H9 (cell line): ENCODE results near the gene DKK3. TPM values are rescaled to one million over a fixed set of nuclear protein-coding genes. Genes with fewer than 3 reads are reported as not detected.

Experiments used
- DNase-seq: peaks from one replicate; pipeline ENCODE4 v3.0.0-alpha.2; 2017
- H2AFZ ChIP-seq: one replicate; pipeline ENCODE4 v1.6.1; 2013; ENCODE audit warnings: mild to moderate bottlenecking, low read length, control low read depth, moderate library complexity
- H2AK5ac ChIP-seq: 2 replicates; pipeline ENCODE4 v1.6.1; 2013; ENCODE audit warnings: low read length, control low read depth, mixed read lengths; ENCODE audit not compliant: insufficient read length
- H2BK120ac ChIP-seq: one replicate; pipeline ENCODE4 v1.6.1; 2013; ENCODE audit warnings: low read depth, mild to moderate bottlenecking, low read length, control low read depth, inconsistent platforms; ENCODE audit not compliant: poor library complexity, severe bottlenecking
- H2BK12ac ChIP-seq: 2 replicates; pipeline ENCODE4 v1.6.1; 2013; ENCODE audit warnings: low read length, control low read depth, mixed read lengths, low read depth; ENCODE audit not compliant: insufficient read length
- H2BK15ac ChIP-seq: 2 replicates; pipeline ENCODE4 v1.6.1; 2013; ENCODE audit warnings: low read depth, low read length, control low read depth
- H2BK20ac ChIP-seq: one replicate; pipeline ENCODE4 v1.6.1; 2013; ENCODE audit warnings: low read depth, mild to moderate bottlenecking, low read length, control low read depth, inconsistent platforms; ENCODE audit not compliant: poor library complexity, severe bottlenecking
- H2BK5ac ChIP-seq: 2 replicates; pipeline ENCODE4 v1.6.1; 2013; ENCODE audit warnings: low read length, control low read depth, mixed read lengths; ENCODE audit not compliant: insufficient read length
- H3K14ac ChIP-seq: 2 replicates; pipeline ENCODE4 v1.6.1; 2013; ENCODE audit warnings: low read length, control low read depth; ENCODE audit not compliant: insufficient read depth
- H3K18ac ChIP-seq: 2 replicates; pipeline ENCODE4 v1.6.1; 2013; ENCODE audit warnings: low read depth, mild to moderate bottlenecking, mixed read lengths, low read length, control low read depth; ENCODE audit not compliant: insufficient read length
- H3K23ac ChIP-seq: 2 replicates; pipeline ENCODE4 v1.6.1; 2013; ENCODE audit warnings: low read length, control low read depth, mixed read lengths, low read depth; ENCODE audit not compliant: insufficient read length
- H3K23me2 ChIP-seq: 2 replicates; pipeline ENCODE4 v1.6.1; 2013; ENCODE audit warnings: low read depth, mild to moderate bottlenecking, mixed read lengths, low read length, control low read depth; ENCODE audit not compliant: insufficient read length, poor library complexity, severe bottlenecking
- H3K27ac ChIP-seq: 2 replicates; pipeline ENCODE4 v1.5.1; 2013; ENCODE audit warnings: low read length, control low read depth, mixed read lengths, low read depth; ENCODE audit not compliant: insufficient read length
- H3K27me3 ChIP-seq: 2 replicates; pipeline ENCODE4 v1.6.1; 2013; ENCODE audit warnings: low read length, control low read depth, inconsistent platforms; ENCODE audit not compliant: insufficient read depth
- H3K4ac ChIP-seq: 2 replicates; pipeline ENCODE4 v1.6.1; 2013; ENCODE audit warnings: low read depth, mild to moderate bottlenecking, control low read depth, inconsistent platforms, low read length, moderate library complexity
- H3K4me1 ChIP-seq: 2 replicates; pipeline ENCODE4 v1.6.1; 2013; ENCODE audit warnings: low read length, control low read depth, inconsistent platforms; ENCODE audit not compliant: insufficient read depth
- H3K4me2 ChIP-seq: 2 replicates; pipeline ENCODE4 v1.6.1; 2013; ENCODE audit warnings: low read length, control low read depth, mixed read lengths; ENCODE audit not compliant: insufficient read length, insufficient read depth
- H3K56ac ChIP-seq: 2 replicates; pipeline ENCODE4 v1.6.1; 2013; ENCODE audit warnings: low read depth, mild to moderate bottlenecking, mixed read lengths, low read length, control low read depth; ENCODE audit not compliant: insufficient read length
- H3K79me1 ChIP-seq: 2 replicates; pipeline ENCODE4 v1.6.1; 2013; ENCODE audit warnings: low read depth, mild to moderate bottlenecking, moderate library complexity, low read length, control low read depth, inconsistent platforms; ENCODE audit not compliant: insufficient read depth, poor library complexity, severe bottlenecking
- H3K79me2 ChIP-seq: 2 replicates; pipeline ENCODE4 v1.6.1; 2013; ENCODE audit warnings: low read length, control low read depth, inconsistent platforms; ENCODE audit not compliant: insufficient read depth
- H3K9ac ChIP-seq: 2 replicates; pipeline ENCODE4 v1.6.1; 2013; ENCODE audit warnings: low read length, control low read depth, mixed read lengths; ENCODE audit not compliant: insufficient read length; ENCODE audit errors: extremely low read depth
- H3K9me3 ChIP-seq: one replicate; pipeline ENCODE4 v1.6.1; 2013; ENCODE audit warnings: low read depth, low read length, inconsistent platforms; ENCODE audit not compliant: control insufficient read depth
- H3T11ph ChIP-seq: one replicate; pipeline ENCODE4 v1.6.1; 2013; ENCODE audit warnings: mild to moderate bottlenecking, low read length, control low read depth, inconsistent platforms
- H4K20me1 ChIP-seq: one replicate; pipeline ENCODE4 v1.6.1; 2013; ENCODE audit not compliant: control insufficient read depth, insufficient read length, insufficient read depth
- H4K5ac ChIP-seq: 2 replicates; pipeline ENCODE4 v1.6.1; 2013; ENCODE audit warnings: low read depth, mild to moderate bottlenecking, mixed read lengths, low read length, control low read depth; ENCODE audit not compliant: insufficient read length
- H4K8ac ChIP-seq: replicated peaks from 2 replicates; pipeline ENCODE4 v1.6.1; 2013; ENCODE audit warnings: low read length, control low read depth, mixed read lengths, low read depth; ENCODE audit not compliant: insufficient read length
- H4K91ac ChIP-seq: 2 replicates; pipeline ENCODE4 v1.6.1; 2013; ENCODE audit warnings: low read depth, mild to moderate bottlenecking, moderate library complexity, mixed read lengths, low read length, control low read depth; ENCODE audit not compliant: insufficient read length
- H3K27ac Mint-ChIP-seq, 3 experiments: 2 replicates in 2 of 3; 3 replicates in 1 of 3; pipeline ENCODE4 v1.8.0; 2020 to 2021; ENCODE audit warnings: mixed read lengths in 3 of 3, mild to moderate bottlenecking in 1 of 3, moderate library complexity in 1 of 3
- H3K27me3 Mint-ChIP-seq: 2 replicates; pipeline ENCODE4 v1.8.0; 2021; ENCODE audit warnings: low read depth, mild to moderate bottlenecking, moderate library complexity, mixed read lengths
- H3K36me3 Mint-ChIP-seq, 3 experiments: 2 replicates in 2 of 3; 3 replicates in 1 of 3; pipeline ENCODE4 v1.8.0; 2020 to 2021; ENCODE audit warnings: low read depth in 3 of 3, mixed read lengths in 3 of 3; ENCODE audit not compliant: insufficient read depth in 1 of 3
- H3K4me1 Mint-ChIP-seq, 2 experiments: 2 replicates each; pipeline ENCODE4 v1.8.0; 2020; ENCODE audit warnings: mixed read lengths in 2 of 2
- H3K4me3 Mint-ChIP-seq, 2 experiments: 2 replicates in 1 of 2; 3 replicates in 1 of 2; pipeline ENCODE4 v1.8.0; 2020 to 2021; ENCODE audit warnings: mild to moderate bottlenecking in 2 of 2, mixed read lengths in 2 of 2, moderate library complexity in 1 of 2
- H3K9me3 Mint-ChIP-seq, 2 experiments: 2 replicates in 1 of 2; 3 replicates in 1 of 2; pipeline ENCODE4 v1.8.0; 2020; ENCODE audit warnings: mild to moderate bottlenecking in 2 of 2, mixed read lengths in 2 of 2, moderate library complexity in 1 of 2
- CTCF ChIP-seq: fragments of 200-600 bp; sonication (generic); conservative IDR thresholded peaks from 3 replicates; pipeline ENCODE4 v1.8.0; 2021; ENCODE audit warnings: antibody characterized with exemption, mild to moderate bottlenecking
- WGBS: extraction: QIAGEN DNeasy Blood & Tissue Kit; methylation state at CpG from one replicate; pipeline ENCODE4 v1.1.7; 2013; ENCODE audit warnings: missing lambda C conversion rate, low lambda C conversion rate, mixed read lengths; ENCODE audit not compliant: insufficient read length; ENCODE audit errors: extremely low coverage; 5-methylcytosine and 5-hydroxymethylcytosine counted together
- total RNA-seq: library from RNA; stranded (reverse); gene quantifications from 2 replicates; pipeline ENCODE4 v1.2.1, GENCODE V29; 2021

The DKK3 gene
- total RNA-seq, 1 experiment from 2014 or later: 17.1 TPM

GRCh38 chr11:12007230-12007593 is 1.2 kb downstream of the DKK3 start:
- H3K4ac ChIP-seq: no peak overlapping the region
- Mint-ChIP-seq H3K4me1 (peaks cover 15 to 20% of the 10 kb centered on the region in 2 experiments), H3K4me3 (peak overlapping the region; percentile 84 to 90), H3K9me3 (no peaks in the 10 kb centered on the region), H3K27ac (no peak overlapping the region), H3K36me3 (peaks cover 0 to 11% (median 1%) of the 10 kb centered on the region in 3 experiments; a peak in 1 of 7 replicates), H3K27me3 (peaks cover 36% of the 10 kb centered on the region)
- H2AFZ ChIP-seq: no peak overlapping the region
- no peaks in the 10 kb centered on the region for H4K20me1 ChIP-seq
- H2BK120ac ChIP-seq: no peak overlapping the region
- peaks cover 11% of the 10 kb centered on the region for H3K23me2 ChIP-seq
- H3K79me1 ChIP-seq: no peaks in the 10 kb centered on the region
- H4K8ac ChIP-seq: no peak overlapping the region
- no peak overlapping the region for H3K18ac ChIP-seq
- no peak overlapping the region for H3K9ac ChIP-seq
- H2AK5ac ChIP-seq: no peak overlapping the region
- TF ChIP-seq CTCF: no peak
- no peak overlapping the region for H2BK15ac ChIP-seq
- WGBS: no CpG with 5 or more reads among the region's 5 CpGs
- no peak overlapping the region for H2BK20ac ChIP-seq
- H3K23ac ChIP-seq: no peak overlapping the region
- DNase-seq: peak; percentile 42
- no peak overlapping the region for H3K14ac ChIP-seq
- no peaks in the 10 kb centered on the region; the same call in 1 of the 2 replicates for H3K27me3 ChIP-seq
- H2BK5ac ChIP-seq: no peak overlapping the region
- H3K4me1 ChIP-seq: no peaks in the 10 kb centered on the region; the same call in 1 of the 2 replicates
- H3K79me2 ChIP-seq: no peaks in the 10 kb centered on the region
- no peak overlapping the region for H3K56ac ChIP-seq
- H2BK12ac ChIP-seq: no peak overlapping the region
- H3K27ac ChIP-seq: no peak overlapping the region
- H4K91ac ChIP-seq: no peak overlapping the region
- H3K4me2 ChIP-seq: no peak overlapping the region
- H3T11ph ChIP-seq: no peak overlapping the region
- H3K9me3 ChIP-seq: no peaks in the 10 kb centered on the region
- H4K5ac ChIP-seq: no peak overlapping the region
